ENCODE results near the gene GAS7.
A peak's percentile ranks its signal among the peaks of the same experiment; 100 is the strongest.

GAS7 gene

GRCh38 chr17:10127819-10128425 lies 70.5 kb downstream of the GAS7 start:
- DNase-seq: no peak

- DNase-seq: no peak
These were observed 71.5 kb downstream of the GAS7 start for GRCh38 chr17:10126616-10127501.

GRCh38 chr17:10126276-10126615 lies 72.2 kb downstream of the GAS7 start:
- DNase-seq: no peak

- DNase-seq: no peak
These were observed 72.7 kb downstream of the GAS7 start for GRCh38 chr17:10125531-10126275.

GRCh38 chr17:10123093-10123492 lies 75.3 kb downstream of the GAS7 start:
- no peak for DNase-seq

GRCh38 chr17:10121971-10122707 lies 76.3 kb downstream of the GAS7 start:
- DNase-seq: peak; percentile 45

GRCh38 chr17:10120749-10121148 lies 77.7 kb downstream of the GAS7 start:
- no peak for DNase-seq

- DNase-seq: no peak
These were observed 78.3 kb downstream of the GAS7 start for GRCh38 chr17:10120109-10120485.

GRCh38 chr17:10119203-10120108 lies 79.0 kb downstream of the GAS7 start:
- peak; percentile 44 for DNase-seq

- no peak for DNase-seq
These were observed 79.6 kb downstream of the GAS7 start for GRCh38 chr17:10118788-10119130.

GRCh38 chr17:10117581-10118001 lies 80.8 kb downstream of the GAS7 start:
- DNase-seq: peak; percentile 51

GRCh38 chr17:10116753-10117420 lies 81.5 kb downstream of the GAS7 start:
- no peak for DNase-seq

- DNase-seq: no peak
These were observed 82.1 kb downstream of the GAS7 start for GRCh38 chr17:10116267-10116666.

- no peak for DNase-seq
These were observed 82.9 kb downstream of the GAS7 start for GRCh38 chr17:10115536-10115932.

GRCh38 chr17:10114931-10115535 lies 83.4 kb downstream of the GAS7 start:
- DNase-seq: peak; percentile 92

GRCh38 chr17:10112962-10113361 lies 85.4 kb downstream of the GAS7 start:
- DNase-seq: no peak

- DNase-seq: no peak
These were observed 86.4 kb downstream of the GAS7 start for GRCh38 chr17:10111907-10112452.

- no peak for DNase-seq
These were observed 89.3 kb downstream of the GAS7 start for GRCh38 chr17:10109146-10109545.

GRCh38 chr17:10107316-10108165 lies 90.9 kb downstream of the GAS7 start:
- no peak for DNase-seq

GRCh38 chr17:10106067-10106466 lies 92.3 kb downstream of the GAS7 start:
- no peak for DNase-seq
